SK-N-SH (cell line): Measurements from ENCODE around the gene SIK1.
"Not testable (repeated sequence)": the region's sequence is repeated elsewhere in the genome, so short reads cannot be mapped to it uniquely, and the experiment has no call there.

ENCODE experiments used
- CHD2 ChIP-seq: fragments of 150-350 bp; IDR thresholded peaks from 2 replicates; pipeline ENCODE4 v1.6.1; 2018; ENCODE audit warnings: low read length; ENCODE audit not compliant: partially characterized antibody
- CTCF ChIP-seq: fragments of 200-600 bp; sonication (generic); IDR thresholded peaks from 2 replicates; pipeline ENCODE4 v1.6.1; 2017; ENCODE audit warnings: antibody characterized with exemption, mild to moderate bottlenecking, moderate library complexity
- EP300 ChIP-seq, 2 experiments: IDR thresholded peaks; 2 replicates each; pipeline versions ENCODE4 v1.4.0 to v1.6.1; 2012; ENCODE audit warnings: borderline replicate concordance in 1 of 2, low read depth in 1 of 2, low read length in 1 of 2
- POLR2AphosphoS5 ChIP-seq: IDR thresholded peaks from 2 replicates; pipeline ENCODE4 v1.6.1; 2012; ENCODE audit warnings: low read depth, low read length
- REST ChIP-seq: IDR thresholded peaks from 2 replicates; pipeline ENCODE4 v1.6.1; 2012; ENCODE audit warnings: mild to moderate bottlenecking, low read depth, low read length, moderate library complexity
- RFX5 ChIP-seq: IDR thresholded peaks from 2 replicates; pipeline ENCODE4 v1.6.1; 2012; ENCODE audit warnings: mild to moderate bottlenecking, improper control_type of control experiment, low read length
- TAF1 ChIP-seq: IDR thresholded peaks from 2 replicates; pipeline ENCODE4 v1.6.1; 2012; ENCODE audit warnings: low read depth, mild to moderate bottlenecking, low read length, moderate library complexity, borderline replicate concordance
- USF2 ChIP-seq: fragments of 150-350 bp; IDR thresholded peaks from 2 replicates; pipeline ENCODE4 v1.6.1; 2017; ENCODE audit warnings: antibody characterized with exemption, low read length, low read depth, borderline replicate concordance

GRCh38 chr21:43419475-43419874 lies 7.5 kb downstream of the SIK1 start:
- TF ChIP-seq RFX5; CTCF; EP300 (IDR thresholded peaks at IDR 0.05; ENCODE audit: borderline replicate concordance in 1 of 2, low read depth in 1 of 2, low read length in 1 of 2); USF2; CHD2; TAF1; REST; POLR2AphosphoS5: not testable (repeated sequence)
